A549 (cell line): ENCODE results near the gene RPL22. TPM values are rescaled to one million over a fixed set of nuclear protein-coding genes. Genes with fewer than 3 reads are reported as not detected.
A peak's percentile ranks its signal among the peaks of the same experiment; 100 is the strongest.
"Not testable (repeated sequence)": the region's sequence is repeated elsewhere in the genome, so short reads cannot be mapped to it uniquely, and the experiment has no call there.

ENCODE experiments used
- ATAC-seq, 2 experiments: fragments of 200-7000 bp in 1 of 2; fragments of >200 bp in 1 of 2; cut with Nextera tagmentation in 1 of 2; cut with Tn5 transposase in 1 of 2; 3 replicates each; pipeline versions ENCODE4 v1.8.0 to v1.9.1; 2018 to 2020; ENCODE audit warnings: mild to moderate bottlenecking in 1 of 2, moderate library complexity in 1 of 2
- CTCF ChIA-PET: fragments of 300-600 bp; sonication (Branson Sonifier 250); formaldehyde crosslinking; extraction: SDS; loops from one replicate; lab custom pipeline; 2021; ENCODE audit warnings: antibody characterized with exemption, inconsistent platforms; lab: Yijun Ruan, JAX
- POLR2A ChIA-PET: fragments of 350-600 bp; formaldehyde crosslinking; extraction: SDS; loops from one replicate; lab custom pipeline; 2021; ENCODE audit warnings: antibody characterized with exemption, inconsistent platforms; lab: Yijun Ruan, JAX
- DNase-seq, 2 experiments: peaks; one replicate each; pipeline versions ENCODE4 v3.0.0 to v3.0.0-alpha.2; 2011 to 2016; ENCODE audit warnings: low read depth in 1 of 2, low spot score in 1 of 2
- FAIRE-seq: peaks from 2 replicates; lab custom pipeline; 2011; peaks lifted over from hg19 to GRCh38; lab: Jason Lieb, UNC
- H3K27ac ChIP-seq, 2 experiments: fragments of >200 bp; sonication (Bioruptor Twin); formaldehyde crosslinking; 3 replicates each; pipeline ENCODE4 v1.5.1; 2016 to 2017
- H3K4me1 ChIP-seq: fragments of >200 bp; sonication (Bioruptor Twin); formaldehyde crosslinking; 3 replicates; pipeline ENCODE4 v1.6.1; 2016
- H3K4me2 ChIP-seq: fragments of >200 bp; sonication (Bioruptor Twin); formaldehyde crosslinking; 3 replicates; pipeline ENCODE4 v1.6.1; 2016
- H3K4me3 ChIP-seq: fragments of >200 bp; sonication (Bioruptor Twin); formaldehyde crosslinking; 3 replicates; pipeline ENCODE4 v1.5.1; 2016
- H3K9me3 ChIP-seq: fragments of >200 bp; sonication (Bioruptor Twin); formaldehyde crosslinking; 3 replicates; pipeline ENCODE4 v1.6.1; 2016
- BHLHE40 ChIP-seq: IDR thresholded peaks from 2 replicates; pipeline ENCODE4 v1.6.1; 2012; ENCODE audit warnings: low read depth, low read length, inconsistent platforms
- CBX2 ChIP-seq: fragments of 200-600 bp; sonication (generic); IDR thresholded peaks from 2 replicates; pipeline ENCODE4 v1.6.1; 2016; ENCODE audit warnings: low read depth, mild to moderate bottlenecking, borderline replicate concordance
- CBX8 ChIP-seq: fragments of 200-600 bp; sonication (generic); IDR thresholded peaks from 2 replicates; pipeline ENCODE4 v1.6.1; 2016
- CEBPB ChIP-seq, 2 experiments: fragments of >200 bp in 1 of 2; sonication (Bioruptor Twin) in 1 of 2; formaldehyde crosslinking in 1 of 2; IDR thresholded peaks; 2 replicates each; pipeline ENCODE4 v1.6.1; 2012 to 2016
- CHD2 ChIP-seq: fragments of 150-350 bp; IDR thresholded peaks from 2 replicates; pipeline ENCODE4 v1.6.1; 2014; ENCODE audit warnings: low read length; ENCODE audit not compliant: partially characterized antibody
- CTCF ChIP-seq: fragments of >200 bp; sonication (Bioruptor Twin); formaldehyde crosslinking; IDR thresholded peaks from 3 replicates; pipeline ENCODE4 v1.5.1; 2016
- EHF ChIP-seq: fragments of 250-450 bp; sonication (Bioruptor Pico); IDR thresholded peaks from 2 replicates; pipeline ENCODE4 v1.5.0; 2020; ENCODE audit warnings: mild to moderate bottlenecking
- EHMT2 ChIP-seq: fragments of 200-600 bp; sonication (generic); IDR thresholded peaks from 2 replicates; pipeline ENCODE4 v1.6.1; 2016; ENCODE audit warnings: antibody characterized with exemption, low read depth, mild to moderate bottlenecking, moderate library complexity
- ESRRA ChIP-seq: fragments of 150-350 bp; IDR thresholded peaks from 2 replicates; pipeline ENCODE4 v1.6.1; 2014; ENCODE audit warnings: mild to moderate bottlenecking, low read length, borderline replicate concordance
- GATA3 ChIP-seq: IDR thresholded peaks from 2 replicates; pipeline ENCODE4 v1.6.1; 2012; ENCODE audit warnings: borderline replicate concordance
- HDAC2 ChIP-seq: fragments of 200-600 bp; sonication (generic); IDR thresholded peaks from 2 replicates; pipeline ENCODE4 v1.6.1; 2016
- KDM5A ChIP-seq: fragments of 200-600 bp; sonication (generic); IDR thresholded peaks from 2 replicates; pipeline ENCODE4 v1.6.1; 2016; ENCODE audit warnings: antibody characterized with exemption, mild to moderate bottlenecking
- MAFK ChIP-seq: fragments of 450-650 bp; IDR thresholded peaks from 2 replicates; pipeline ENCODE4 v1.6.1; 2014; ENCODE audit not compliant: partially characterized antibody
- MAX ChIP-seq: IDR thresholded peaks from 2 replicates; pipeline ENCODE4 v1.6.1; 2012
- MAZ ChIP-seq: fragments of 150-350 bp; IDR thresholded peaks from 2 replicates; pipeline ENCODE4 v1.6.1; 2014; ENCODE audit warnings: antibody characterized with exemption, low read depth, low read length, borderline replicate concordance
- NFE2L2 ChIP-seq: fragments of 150-350 bp; conservative IDR thresholded peaks from 2 replicates; pipeline ENCODE4 v1.6.1; 2014; ENCODE audit warnings: low read length
- PHF8 ChIP-seq: fragments of 200-600 bp; sonication (generic); IDR thresholded peaks from 2 replicates; pipeline ENCODE4 v1.6.1; 2016; ENCODE audit warnings: low read depth, mild to moderate bottlenecking, antibody characterized with exemption, moderate library complexity, borderline replicate concordance
- POLR2A ChIP-seq: IDR thresholded peaks from 2 replicates; pipeline ENCODE4 v1.6.1; 2012; ENCODE audit warnings: mild to moderate bottlenecking, low read length
- POLR2AphosphoS2 ChIP-seq: conservative IDR thresholded peaks from 2 replicates; pipeline ENCODE4 v1.6.1; 2012; ENCODE audit warnings: low read length, improper control_type of control experiment, inconsistent platforms
- RNF2 ChIP-seq: fragments of 200-600 bp; sonication (generic); IDR thresholded peaks from 2 replicates; pipeline ENCODE4 v1.6.1; 2016; ENCODE audit warnings: low read depth, mild to moderate bottlenecking, antibody characterized with exemption, moderate library complexity, borderline replicate concordance
- SREBF2 ChIP-seq: fragments of 450-650 bp; IDR thresholded peaks from 2 replicates; pipeline ENCODE4 v1.6.1; 2014; ENCODE audit warnings: mild to moderate bottlenecking, moderate library complexity
- TFCP2L1 ChIP-seq: fragments of 250-450 bp; sonication (Bioruptor Pico); IDR thresholded peaks from 2 replicates; pipeline ENCODE4 v1.5.0; 2021; ENCODE audit warnings: mild to moderate bottlenecking
- TP53 ChIP-seq: fragments of 250-450 bp; sonication (Bioruptor Pico); IDR thresholded peaks from 2 replicates; pipeline ENCODE4 v1.5.0; 2021; ENCODE audit warnings: mild to moderate bottlenecking, moderate library complexity
- USF2 ChIP-seq: fragments of 450-650 bp; IDR thresholded peaks from 2 replicates; pipeline ENCODE4 v1.6.1; 2014; ENCODE audit warnings: antibody characterized with exemption
- WGBS: methylation state at CpG from one replicate; pipeline ENCODE4 v1.1.6; 2017; ENCODE audit errors: missing lambda C conversion rate; 5-methylcytosine and 5-hydroxymethylcytosine counted together
- polyA plus RNA-seq, 4 experiments: library from polyadenylated mRNA; depleted of rRNA in 3 of 4; stranded (reverse); fragments of >200 nt; fragmentation: RNase III in 1 of 4; extraction: RNeasy Plus Mini Kit Qiagen cat#74134 plus additional on column Dnase treatment in 1 of 4; gene quantifications; 2 replicates in 3 of 4; 3 replicates in 1 of 4; pipeline ENCODE4 v1.2.3, GENCODE V29; 2011 to 2017

The RPL22 gene
- polyA plus RNA-seq, 2 of the 4 experiments (the other 2 are of a cell fraction) = 373 to 377 TPM

GRCh38 chr1:6220236-6220635 is 20.8 kb upstream of the RPL22 start:
- H3K9me3 ChIP-seq = no peaks in the 10 kb centered on the region
- H3K4me1 ChIP-seq = peaks cover 8% of the 10 kb centered on the region; the same call in 2 of the 3 replicates
- DNase-seq (no peak), FAIRE-seq (no peak), ATAC-seq (no peak; a peak in 1 of 6 replicates)
- POLR2A ChIA-PET = no interaction called here
- H3K4me3 ChIP-seq = no peak overlapping the region
- 76% methylated on average over 8 of the region's 8 CpGs for WGBS
- no peak overlapping the region for H3K4me2 ChIP-seq
- no peak overlapping the region for H3K27ac ChIP-seq
- TF ChIP-seq MAX = no peak
- CTCF ChIA-PET = interaction anchor here (0.7 to 2.0 kb wide), 5 partner anchors 12 to 167 kb away, joined by 3 to 6 read pairs (median 4); partner anchors contain the start of gene RNF207

GRCh38 chr1:6219641-6220040 is 20.2 kb upstream of the RPL22 start:
- H3K27ac ChIP-seq, H3K4me2 ChIP-seq, H3K4me3 ChIP-seq, H3K4me1 ChIP-seq, DNase-seq, ATAC-seq, POLR2A ChIA-PET, FAIRE-seq, H3K9me3 ChIP-seq: not testable (repeated sequence)
- CTCF ChIA-PET = interaction anchor here (1.7 to 2.0 kb wide), 2 partner anchors 15 to 17 kb away, joined by 4 to 6 read pairs; no protein-coding TSS in a partner anchor
- 91% methylated on average over 9 of the region's 11 CpGs for WGBS

GRCh38 chr1:6218375-6219164 is 19.2 kb upstream of the RPL22 start:
- H3K4me3 ChIP-seq = no peak overlapping the region
- H3K27ac ChIP-seq = no peak overlapping the region
- no peaks in the 10 kb centered on the region for H3K4me1 ChIP-seq
- ATAC-seq = 0 out of 6 replicates have a peak, but pooled peaks of 1 of the 2 experiments have one; percentile 23
- H3K4me2 ChIP-seq = no peak overlapping the region
- TF ChIP-seq MAFK (peak; percentile 40), BHLHE40 (no peak)
- no peaks in the 10 kb centered on the region for H3K9me3 ChIP-seq
- ChIA-PET POLR2A (interaction anchor here (0.6 kb wide), 1 partner anchor 358 kb away, joined by 3 read pairs; no protein-coding TSS in a partner anchor), CTCF (no interaction called here)
- DNase-seq = no peak
- 93% methylated on average over 16 of the region's 16 CpGs for WGBS
- no peak for FAIRE-seq

GRCh38 chr1:6212193-6212959 is 13.0 kb upstream of the RPL22 start:
- TF ChIP-seq POLR2AphosphoS2 (no peak), BHLHE40 (no peak), POLR2A (no peak), KDM5A (no peak)
- TF ChIP-seq, all 56 proteins: peak for 0
- no peak overlapping the region for H3K4me3 ChIP-seq
- ChIA-PET CTCF (interaction anchor here (0.7 to 0.9 kb wide), 2 partner anchors 10 to 159 kb away, joined by 3 read pairs; no protein-coding TSS in a partner anchor), POLR2A (no interaction called here)
- FAIRE-seq (no peak), DNase-seq (no peak), ATAC-seq (no peak)
- H3K4me1 ChIP-seq = peaks cover 3% of the 10 kb centered on the region
- 97% methylated on average over 20 of the region's 20 CpGs for WGBS
- H3K9me3 ChIP-seq = no peaks in the 10 kb centered on the region
- no peak overlapping the region for H3K4me2 ChIP-seq
- H3K27ac ChIP-seq = no peak overlapping the region

GRCh38 chr1:6211731-6212130 is 12.3 kb upstream of the RPL22 start:
- DNase-seq (no peak), FAIRE-seq (no peak), ATAC-seq (no peak)
- POLR2A ChIA-PET = no interaction called here
- TF ChIP-seq TFCP2L1 = no peak
- no peak for TF ChIP-seq SREBF2
- no peak for TF ChIP-seq TP53
- no peak for TF ChIP-seq PHF8
- TF ChIP-seq MAZ = no peak
- no peak for TF ChIP-seq CEBPB (IDR thresholded peaks at IDR 0.05)
- TF ChIP-seq ESRRA = no peak
- TF ChIP-seq CBX2 = no peak
- no peak for TF ChIP-seq CTCF
- no peak for TF ChIP-seq EHMT2
- TF ChIP-seq HDAC2 = no peak
- TF ChIP-seq CHD2 = no peak
- TF ChIP-seq EHF (CRISPR knock-in tag) = no peak
- TF ChIP-seq GATA3 = no peak
- TF ChIP-seq NFE2L2 = no peak
- no peak for TF ChIP-seq CBX8
- TF ChIP-seq RNF2 = no peak
- no peak for TF ChIP-seq USF2
- H3K9me3 ChIP-seq = no peaks in the 10 kb centered on the region
- H3K27ac ChIP-seq = no peak overlapping the region
- H3K4me2 ChIP-seq = no peak overlapping the region
- no CpG with 5 or more reads among the region's 16 CpGs for WGBS
- H3K4me3 ChIP-seq = no peak overlapping the region
- H3K4me1 ChIP-seq = peaks cover 9% of the 10 kb centered on the region
- CTCF ChIA-PET = no interaction called here
